Keratinocyte (primary cell): ENCODE data around the gene PPP5C.

ENCODE experiments used
- CTCF ChIP-seq, 3 experiments: IDR thresholded peaks in 1 of 3; conservative IDR thresholded peaks in 1 of 3; optimal IDR thresholded peaks in 1 of 3; 2 replicates in 2 of 3; 3 replicates in 1 of 3; pipeline versions ENCODE3 to v1.5.1; 2011; ENCODE audit warnings: low read length in 3 of 3, mild to moderate bottlenecking in 3 of 3, moderate library complexity in 2 of 3, control low read depth in 1 of 3, inconsistent platforms in 1 of 3; ENCODE audit not compliant: insufficient read depth in 2 of 3; ENCODE audit errors: extremely low read depth in 1 of 3
- EZH2 ChIP-seq: IDR thresholded peaks from one replicate; pipeline ENCODE4 v1.6.1; 2012; ENCODE audit warnings: inconsistent platforms, mild to moderate bottlenecking, low read length, moderate library complexity

GRCh38 chr19:46320559-46320958 is 26.3 kb upstream of the PPP5C start:
- TF ChIP-seq CTCF (optimal IDR thresholded peaks at IDR 0.05 in 1 of 3, IDR thresholded peaks at IDR 0.05 in 1 of 3, conservative IDR thresholded peaks at IDR 0.05 in 1 of 3; ENCODE audit: extremely low read depth in 1 of 3, insufficient read depth in 2 of 3, low read length in 3 of 3) = no peak
- no peak for TF ChIP-seq EZH2
